Neuronal stem cell (in vitro differentiated cells): ENCODE results near the gene PTPN5.
A peak's percentile ranks its signal among the peaks of the same experiment; 100 is the strongest.

Experiments used
- DNase-seq: peaks from one replicate; pipeline ENCODE4 v3.0.0-alpha.2; 2013; ENCODE audit warnings: low spot score
- H2AFZ ChIP-seq: one replicate; pipeline ENCODE4 v1.6.1; 2013; ENCODE audit warnings: mild to moderate bottlenecking, low read length, inconsistent platforms
- H2AK5ac ChIP-seq: 2 replicates; pipeline ENCODE4 v1.6.1; 2013; ENCODE audit warnings: low read depth, mild to moderate bottlenecking, inconsistent platforms, low read length, moderate library complexity, mixed read lengths
- H2BK120ac ChIP-seq: 2 replicates; pipeline ENCODE4 v1.6.1; 2013; ENCODE audit warnings: low read depth, mild to moderate bottlenecking, inconsistent platforms, low read length, moderate library complexity, mixed read lengths
- H2BK12ac ChIP-seq: one replicate; pipeline ENCODE4 v1.6.1; 2013; ENCODE audit warnings: low read length, inconsistent platforms
- H2BK15ac ChIP-seq: 2 replicates; pipeline ENCODE4 v1.6.1; 2013; ENCODE audit warnings: mild to moderate bottlenecking, low read length, inconsistent platforms, mixed read lengths
- H2BK5ac ChIP-seq: one replicate; pipeline ENCODE4 v1.6.1; 2013; ENCODE audit warnings: inconsistent platforms, mild to moderate bottlenecking, low read length, moderate library complexity
- H3K14ac ChIP-seq: one replicate; pipeline ENCODE4 v1.6.1; 2013; ENCODE audit warnings: low read length, inconsistent platforms
- H3K18ac ChIP-seq: 2 replicates; pipeline ENCODE4 v1.6.1; 2013; ENCODE audit warnings: low read length, inconsistent platforms
- H3K23ac ChIP-seq: 2 replicates; pipeline ENCODE4 v1.6.1; 2013; ENCODE audit warnings: low read depth, mild to moderate bottlenecking, mixed read lengths, low read length, inconsistent platforms; ENCODE audit not compliant: poor library complexity
- H3K27ac ChIP-seq: replicated peaks from 3 replicates; pipeline ENCODE4 v1.5.1; 2013; ENCODE audit warnings: low read length, inconsistent platforms
- H3K27me3 ChIP-seq, 3 experiments: 2 replicates each; pipeline ENCODE4 v1.6.1; 2013; ENCODE audit warnings: low read length in 3 of 3, mild to moderate bottlenecking in 2 of 3, inconsistent platforms in 1 of 3, low read depth in 1 of 3, mixed read lengths in 1 of 3, moderate library complexity in 1 of 3; ENCODE audit not compliant: control insufficient read depth in 3 of 3, insufficient read depth in 3 of 3
- H3K36me3 ChIP-seq, 2 donors: replicated peaks in 1 of 2; 2 replicates each; pipeline ENCODE4 v1.6.1; 2013; ENCODE audit warnings: low read length in 2 of 2; ENCODE audit not compliant: control insufficient read depth in 2 of 2, insufficient read depth in 2 of 2
- H3K4ac ChIP-seq: 2 replicates; pipeline ENCODE4 v1.6.1; 2013; ENCODE audit warnings: inconsistent platforms, mild to moderate bottlenecking, low read length, moderate library complexity
- H3K4me1 ChIP-seq, 2 donors: 1 replicate in 1 of 2; 2 replicates in 1 of 2; pipeline ENCODE4 v1.6.1; 2013; ENCODE audit warnings: low read length in 2 of 2, low read depth in 1 of 2; ENCODE audit not compliant: control insufficient read depth in 2 of 2, insufficient read depth in 1 of 2
- H3K4me2 ChIP-seq: one replicate; pipeline ENCODE4 v1.6.1; 2013; ENCODE audit warnings: mild to moderate bottlenecking, low read length, inconsistent platforms; ENCODE audit not compliant: insufficient read depth, poor library complexity, severe bottlenecking
- H3K4me3 ChIP-seq, 2 donors: 2 replicates each; pipeline ENCODE4 v1.5.1; 2013; ENCODE audit warnings: low read length in 2 of 2, mild to moderate bottlenecking in 2 of 2, inconsistent platforms in 1 of 2, moderate library complexity in 1 of 2
- H3K79me1 ChIP-seq: one replicate; pipeline ENCODE4 v1.6.1; 2013; ENCODE audit warnings: low read depth, mild to moderate bottlenecking, inconsistent platforms, low read length, moderate library complexity
- H3K9ac ChIP-seq: one replicate; pipeline ENCODE4 v1.6.1; 2013; ENCODE audit warnings: mild to moderate bottlenecking, low read depth, low read length, inconsistent platforms; ENCODE audit not compliant: poor library complexity
- H3K9me3 ChIP-seq, 2 donors: replicated peaks in 1 of 2; 2 replicates each; pipeline versions ENCODE3 to v1.6.1; 2013; ENCODE audit warnings: low read length in 2 of 2, mild to moderate bottlenecking in 2 of 2, inconsistent platforms in 1 of 2, low read depth in 1 of 2, mixed read lengths in 1 of 2, moderate library complexity in 1 of 2; ENCODE audit not compliant: control insufficient read depth in 2 of 2, insufficient read depth in 1 of 2
- H4K8ac ChIP-seq: one replicate; pipeline ENCODE4 v1.6.1; 2013; ENCODE audit warnings: low read depth, mild to moderate bottlenecking, inconsistent platforms, low read length, moderate library complexity
- H4K91ac ChIP-seq: one replicate; pipeline ENCODE4 v1.6.1; 2013; ENCODE audit warnings: low read length, low read depth, mild to moderate bottlenecking, inconsistent platforms; ENCODE audit not compliant: poor library complexity
- WGBS, 2 donors: extraction: QIAGEN DNeasy Blood & Tissue Kit; methylation state at CpG; one replicate each; pipeline ENCODE4 v1.1.7; 2013; ENCODE audit warnings: missing lambda C conversion rate in 2 of 2, mixed read lengths in 1 of 2; ENCODE audit not compliant: insufficient read length in 2 of 2, insufficient replicate concordance in 1 of 2; ENCODE audit errors: extremely low coverage in 2 of 2; 5-methylcytosine and 5-hydroxymethylcytosine counted together

The PTPN5 gene

DNA sequence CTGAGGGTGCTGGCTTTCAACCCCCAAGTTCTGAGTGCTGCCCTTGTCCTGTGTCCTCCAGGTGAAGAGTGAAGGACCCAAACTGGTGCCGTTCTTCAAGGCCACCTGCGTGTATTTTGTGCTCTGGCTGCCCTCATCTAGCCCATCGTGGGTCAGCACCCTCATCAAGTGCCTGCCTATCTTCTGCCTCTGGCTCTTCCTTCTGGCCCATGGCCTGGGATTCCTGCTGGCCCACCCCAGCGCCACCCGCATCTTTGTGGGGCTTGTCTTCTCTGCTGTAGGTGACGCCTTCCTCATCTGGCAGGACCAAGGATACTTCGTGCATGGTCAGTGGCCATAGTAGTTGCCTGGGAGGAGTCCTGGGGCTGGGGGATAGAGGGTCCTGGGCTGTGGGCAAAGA lies 90.7 kb downstream of the PTPN5 start:
- Histone ChIP-seq H3K4ac (no peak overlapping the region), H4K8ac (no peak overlapping the region), H2AK5ac (peak overlapping the region; percentile 49), H3K4me2 (no peak overlapping the region), H3K4me1 (peaks cover 8 to 9% of the 10 kb centered on the region in 2 donors), H3K14ac (no peak overlapping the region), H3K27me3 (peaks cover 0 to 28% (median 16%) of the 10 kb centered on the region in 3 experiments), H3K9me3 (no peaks in the 10 kb centered on the region), H3K27ac (no peak overlapping the region), H2BK15ac (no peak overlapping the region), H2BK12ac (no peak overlapping the region), H2AFZ (no peak overlapping the region), H3K4me3 (no peak overlapping the region), H3K18ac (no peak overlapping the region), H2BK5ac (no peak overlapping the region), H3K79me1 (no peaks in the 10 kb centered on the region), H4K91ac (peak overlapping the region; percentile 75), H2BK120ac (no peak overlapping the region), H3K9ac (no peak overlapping the region), H3K23ac (no peak overlapping the region), H3K36me3 (peaks cover 0 to 2% of the 10 kb centered on the region in 2 donors)
- WGBS, 2 donors = no CpG with 5 or more reads among the region's 7 CpGs
- DNase-seq = no peak

DNA sequence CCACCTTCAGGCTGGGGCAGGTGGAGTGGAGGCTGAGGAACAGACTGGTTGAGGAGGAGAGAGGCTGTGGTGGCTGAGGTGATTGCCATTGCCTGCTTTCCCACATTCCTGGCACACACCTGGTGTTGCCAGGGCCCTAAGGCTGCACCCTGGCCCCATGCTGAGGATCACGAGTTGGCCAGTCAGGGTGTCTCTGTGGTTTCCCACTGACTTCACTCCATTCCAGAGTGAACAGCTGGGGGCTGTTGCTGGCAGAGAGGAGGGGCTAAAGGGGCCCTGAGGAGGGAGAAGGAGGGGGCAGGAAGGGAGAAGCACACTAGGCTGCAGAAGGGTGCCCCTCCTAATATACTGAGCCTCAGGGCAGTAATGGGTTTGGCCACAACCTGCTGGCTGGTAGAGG lies 91.2 kb downstream of the PTPN5 start:
- Histone ChIP-seq H4K91ac (no peak overlapping the region), H2BK120ac (no peak overlapping the region), H2BK5ac (no peak overlapping the region), H3K27ac (no peak overlapping the region), H2BK15ac (no peak overlapping the region), H3K79me1 (no peaks in the 10 kb centered on the region), H3K4me2 (no peak overlapping the region), H3K18ac (no peak overlapping the region), H2BK12ac (no peak overlapping the region), H3K23ac (peak overlapping the region; percentile 47), H3K4me1 (peaks cover 8 to 9% of the 10 kb centered on the region in 2 donors), H3K4ac (no peak overlapping the region), H3K27me3 (peaks cover 0 to 27% (median 16%) of the 10 kb centered on the region in 3 experiments), H2AK5ac (peak overlapping the region; percentile 49), H3K9ac (peak overlapping the region; percentile 32), H4K8ac (no peak overlapping the region), H3K36me3 (peaks cover 0 to 2% of the 10 kb centered on the region in 2 donors), H3K14ac (no peak overlapping the region), H3K9me3 (no peaks in the 10 kb centered on the region), H2AFZ (no peak overlapping the region), H3K4me3 (no peak overlapping the region)
- DNase-seq = no peak
- WGBS, 2 donors = no CpG with 5 or more reads among the region's 1 CpG

DNA sequence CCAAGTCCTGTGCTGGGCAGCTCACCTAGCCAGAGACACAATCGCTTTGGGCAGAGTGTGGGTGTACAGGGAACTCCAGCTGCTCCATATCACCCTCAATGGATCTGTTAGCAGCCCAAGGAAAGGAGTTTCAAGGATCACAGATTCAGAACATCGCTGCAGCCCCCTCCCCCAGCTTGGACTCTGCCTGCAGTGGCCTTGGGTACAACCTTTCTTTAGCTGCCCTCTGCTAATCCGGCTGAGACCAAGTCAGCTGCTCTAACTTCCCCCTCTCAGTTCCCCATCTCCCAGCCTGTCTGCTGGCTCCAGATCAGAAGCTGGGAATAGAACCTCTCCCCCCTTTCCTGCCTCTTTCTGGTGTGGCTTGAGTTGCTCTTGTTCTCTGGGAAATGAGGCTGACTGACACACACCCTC lies 91.7 kb downstream of the PTPN5 start:
- no peak overlapping the region for H3K14ac ChIP-seq
- no peak overlapping the region for H3K4me2 ChIP-seq
- no CpG with 5 or more reads among the region's 3 CpGs for WGBS, 2 donors
- H2BK12ac ChIP-seq = no peak overlapping the region
- H2AFZ ChIP-seq = peak overlapping the region; percentile 99
- no peak overlapping the region for H3K27ac ChIP-seq
- H3K23ac ChIP-seq = no peak overlapping the region
- no peak overlapping the region for H4K8ac ChIP-seq
- DNase-seq = no peak
- H2AK5ac ChIP-seq = peak overlapping the region; percentile 13
- no peak overlapping the region for H2BK5ac ChIP-seq
- no peaks in the 10 kb centered on the region for H3K9me3 ChIP-seq
- H3K9ac ChIP-seq = no peak overlapping the region
- H4K91ac ChIP-seq = no peak overlapping the region
- H3K4me1 ChIP-seq = peaks cover 8 to 9% of the 10 kb centered on the region in 2 donors
- no peaks in the 10 kb centered on the region for H3K79me1 ChIP-seq
- no peak overlapping the region for H2BK120ac ChIP-seq
- peaks cover 0 to 2% of the 10 kb centered on the region in 2 donors for H3K36me3 ChIP-seq
- H3K4ac ChIP-seq = no peak overlapping the region
- no peak overlapping the region for H3K18ac ChIP-seq
- H2BK15ac ChIP-seq = no peak overlapping the region
- H3K4me3 ChIP-seq = peak overlapping the region in 1 of 2 donors; percentile 47
- H3K27me3 ChIP-seq = peaks cover 0 to 27% (median 16%) of the 10 kb centered on the region in 3 experiments

DNA sequence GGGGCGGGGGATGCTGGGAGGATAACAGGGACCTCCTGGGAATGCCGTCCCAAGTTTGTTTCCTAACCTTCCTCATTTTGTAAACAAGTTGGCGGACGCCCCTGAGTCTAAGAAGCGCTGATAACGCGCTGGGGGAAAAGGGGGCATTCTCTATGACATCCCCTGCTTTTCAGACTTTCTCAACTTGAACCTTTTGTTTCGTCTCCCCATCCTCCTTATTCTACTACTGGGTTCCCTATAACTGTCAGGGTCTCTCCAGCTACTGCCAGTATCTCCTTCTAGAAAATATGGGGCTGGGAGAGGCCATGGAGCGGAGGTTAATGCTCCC lies 92.4 kb downstream of the PTPN5 start:
- Histone ChIP-seq H3K14ac (no peak overlapping the region), H3K27ac (no peak overlapping the region), H2AK5ac (no peak overlapping the region), H3K4me1 (peaks cover 8 to 9% of the 10 kb centered on the region in 2 donors), H3K27me3 (peaks cover 0 to 27% (median 16%) of the 10 kb centered on the region in 3 experiments), H3K18ac (no peak overlapping the region), H3K36me3 (peaks cover 0 to 2% of the 10 kb centered on the region in 2 donors), H3K4ac (no peak overlapping the region), H2BK12ac (no peak overlapping the region), H3K9me3 (no peaks in the 10 kb centered on the region), H3K9ac (no peak overlapping the region), H3K23ac (no peak overlapping the region), H4K8ac (no peak overlapping the region), H3K4me3 (peak overlapping the region; percentile 47 to 85), H3K79me1 (no peaks in the 10 kb centered on the region), H4K91ac (no peak overlapping the region), H3K4me2 (peak overlapping the region; percentile 61), H2AFZ (peak overlapping the region; percentile 99), H2BK5ac (peak overlapping the region; percentile 40), H2BK15ac (no peak overlapping the region), H2BK120ac (no peak overlapping the region)
- DNase-seq = no peak
- no CpG with 5 or more reads among the region's 9 CpGs for WGBS, 2 donors
